ENCODE measurements around the gene RGSL1.
"Not testable (repeated sequence)": the region's sequence is repeated elsewhere in the genome, so short reads cannot be mapped to it uniquely, and the experiment has no call there.

Gene RGSL1

GRCh38 chr1:182447124-182447523 is 2.8 kb upstream of the RGSL1 start:
- DNase-seq = not testable (repeated sequence)

- DNase-seq = no peak
Measured at GRCh38 chr1:182447660-182448059, 2.3 kb upstream of the RGSL1 start.

- DNase-seq = no peak
Measured at GRCh38 chr1:182453631-182454030, 3.7 kb downstream of the RGSL1 start.

- DNase-seq = no peak
Measured at GRCh38 chr1:182457844-182458243, 7.9 kb downstream of the RGSL1 start.

- no peak for DNase-seq
Measured at GRCh38 chr1:182459949-182460348, 10.0 kb downstream of the RGSL1 start.

- no peak for DNase-seq
Measured at GRCh38 chr1:182460550-182460951, 10.6 kb downstream of the RGSL1 start.

GRCh38 chr1:182473556-182473955 is 23.6 kb downstream of the RGSL1 start:
- no peak for DNase-seq

- DNase-seq = no peak
Measured at GRCh38 chr1:182476625-182477024, 26.7 kb downstream of the RGSL1 start.

GRCh38 chr1:182478238-182478637 is 28.3 kb downstream of the RGSL1 start:
- DNase-seq = no peak

- DNase-seq = no peak
Measured at GRCh38 chr1:182484067-182484466, 34.1 kb downstream of the RGSL1 start.

- no peak for DNase-seq
Measured at GRCh38 chr1:182484531-182485257, 34.7 kb downstream of the RGSL1 start.

GRCh38 chr1:182485861-182486260 is 35.9 kb downstream of the RGSL1 start:
- no peak for DNase-seq

- no peak for DNase-seq
Measured at GRCh38 chr1:182488803-182489202, 38.9 kb downstream of the RGSL1 start.

GRCh38 chr1:182493063-182493462 is 43.1 kb downstream of the RGSL1 start:
- DNase-seq = no peak

GRCh38 chr1:182495002-182495401 is 45.1 kb downstream of the RGSL1 start:
- no peak for DNase-seq

GRCh38 chr1:182495693-182496092 is 45.7 kb downstream of the RGSL1 start:
- no peak for DNase-seq

- DNase-seq = no peak
Measured at GRCh38 chr1:182507685-182508084, 57.7 kb downstream of the RGSL1 start.

- peak; percentile 1 for DNase-seq
Measured at GRCh38 chr1:182515556-182515955, 65.6 kb downstream of the RGSL1 start.

GRCh38 chr1:182520736-182521135 is 70.8 kb downstream of the RGSL1 start:
- no peak for DNase-seq

- no peak for DNase-seq
Measured at GRCh38 chr1:182525342-182525741, 75.4 kb downstream of the RGSL1 start.

- DNase-seq = no peak
Measured at GRCh38 chr1:182527680-182528079, 77.7 kb downstream of the RGSL1 start.

- DNase-seq = not testable (repeated sequence)
Measured at GRCh38 chr1:182528206-182528605, 78.3 kb downstream of the RGSL1 start.

- no peak for DNase-seq
Measured at GRCh38 chr1:182533896-182534295, 84.0 kb downstream of the RGSL1 start.

GRCh38 chr1:182549346-182549745 is 99.4 kb downstream of the RGSL1 start:
- DNase-seq = no peak

- no peak for DNase-seq
Measured at GRCh38 chr1:182549811-182550210, 99.9 kb downstream of the RGSL1 start.
